GM12892 (cell line): ENCODE measurements around the gene CARTPT.

Experiments used
- POLR2A ChIP-seq: IDR thresholded peaks from 2 replicates; pipeline ENCODE4 v1.6.1; 2011; ENCODE audit warnings: low read depth, low read length, control low read depth
- POLR2AphosphoS5 ChIP-seq: IDR thresholded peaks from 2 replicates; pipeline ENCODE4 v1.6.1; 2011; ENCODE audit warnings: low read depth, low read length, control low read depth

DNA sequence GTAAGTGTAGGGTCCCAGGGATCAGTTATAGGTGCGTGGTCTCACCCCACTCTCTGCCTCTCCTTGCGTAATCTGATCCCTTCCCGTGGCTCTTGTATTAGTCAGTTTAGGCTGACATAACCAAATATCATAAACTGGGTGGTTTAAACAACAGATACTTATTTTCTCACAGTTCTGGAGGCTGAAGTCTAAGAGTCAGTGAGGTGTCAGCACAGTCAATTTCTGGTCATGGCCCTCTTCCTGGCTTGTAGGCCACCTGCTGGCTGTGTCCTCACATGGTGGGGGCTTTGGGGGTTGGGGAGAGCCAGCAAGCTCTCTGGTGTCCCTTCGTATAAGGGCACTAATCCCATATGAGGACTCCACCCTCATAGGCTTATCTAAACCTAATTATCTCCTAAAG is 32.3 kb downstream of the CARTPT start:
- TF ChIP-seq POLR2AphosphoS5: no peak
- no peak for TF ChIP-seq POLR2A
